BJ (cell line): Measurements from ENCODE around the gene ZBTB46. TPM values are rescaled to one million over a fixed set of nuclear protein-coding genes. Genes with fewer than 3 reads are reported as not detected.

ENCODE experiments used
- CTCF ChIA-PET: fragments of 350-600 bp; formaldehyde crosslinking; extraction: SDS; loops from one replicate; lab custom pipeline; 2021; ENCODE audit warnings: antibody characterized with exemption, inconsistent platforms; lab: Yijun Ruan, JAX
- POLR2A ChIA-PET: fragments of 300-600 bp; sonication (Branson Sonifier 250); formaldehyde crosslinking; extraction: SDS; loops from one replicate; lab custom pipeline; 2021; ENCODE audit warnings: antibody characterized with exemption; lab: Charles Lee
- DNase-seq: peaks from one replicate; pipeline ENCODE4 v3.0.0-alpha.2; 2011; ENCODE audit warnings: low read depth
- H3K27me3 ChIP-seq: 2 replicates; pipeline ENCODE4 v1.6.0; 2011; ENCODE audit warnings: low read length; ENCODE audit not compliant: control insufficient read depth, insufficient read depth
- H3K36me3 ChIP-seq: 2 replicates; pipeline ENCODE4 v1.5.1; 2011; ENCODE audit warnings: low read length; ENCODE audit not compliant: control insufficient read depth, insufficient read depth
- H3K4me3 ChIP-seq: 2 replicates; pipeline ENCODE4 v1.5.1; 2011; ENCODE audit warnings: low read depth, mild to moderate bottlenecking, control low read depth, low read length
- polyA plus RNA-seq: library from polyadenylated mRNA; depleted of rRNA; stranded (reverse); fragments of >200 nt; gene quantifications from 2 replicates; pipeline ENCODE4 v1.2.3, GENCODE V29; 2011
- TF ChIP-seq, protein P1 (sequence below): IDR thresholded peaks from 2 replicates; pipeline ENCODE4 v1.5.1; 2011; ENCODE audit warnings: low read depth, mild to moderate bottlenecking, control low read depth, inconsistent platforms, low read length, moderate library complexity; ENCODE audit not compliant: insufficient read depth

Gene ZBTB46
- polyA plus RNA-seq, 1 experiment = 0.32 TPM

DNA sequence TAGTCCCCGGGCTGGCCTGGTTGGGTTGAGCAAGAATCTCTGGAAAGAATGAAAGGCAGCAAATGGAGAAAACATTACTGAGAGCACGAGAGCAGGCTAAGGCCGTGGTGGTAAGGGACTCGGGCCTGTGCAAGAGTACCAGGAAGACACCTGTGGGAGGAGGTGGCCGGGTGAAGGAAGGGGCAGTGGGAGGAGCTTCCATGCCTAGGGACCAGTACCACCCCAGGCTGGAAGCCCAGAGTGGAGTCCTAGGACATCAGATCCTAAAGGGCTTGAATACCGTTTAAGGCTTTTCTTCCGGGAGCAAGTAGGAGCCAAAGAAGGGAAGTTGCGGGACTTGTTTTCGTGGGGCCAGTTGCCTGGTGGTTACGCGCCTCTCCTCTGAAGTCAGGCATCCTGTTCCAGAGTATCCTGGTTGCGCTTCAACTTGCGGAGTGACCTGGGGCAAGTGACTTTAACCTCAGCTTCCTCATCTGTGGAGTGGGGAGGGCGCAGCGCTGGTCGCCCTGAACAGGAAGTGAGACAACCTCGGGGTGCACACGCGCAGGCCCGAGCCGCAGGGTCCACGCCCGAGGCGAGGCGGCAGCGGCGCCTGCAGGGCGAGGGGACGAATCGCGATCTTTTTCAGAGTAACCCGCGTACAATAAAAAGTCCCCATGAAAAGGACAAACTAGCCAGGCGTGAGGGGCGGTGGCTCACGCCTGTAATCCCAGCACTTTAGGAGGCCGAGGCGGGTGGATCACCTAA lies 32.9 kb upstream of the ZBTB46 start:
- H3K4me3 ChIP-seq = peak overlapping the region; percentile 85
- peak; percentile 17 for DNase-seq
- ChIA-PET CTCF (interaction anchor here (0.6 to 4.0 kb wide), 13 partner anchors 10 to 529 kb away, joined by 3 to 31 read pairs (median 3); partner anchors contain the start of gene PTK6), POLR2A (no interaction called here)
- H3K27me3 ChIP-seq = no peaks in the 10 kb centered on the region
- H3K36me3 ChIP-seq = peaks cover 19% of the 10 kb centered on the region
- TF ChIP-seq, protein P1, sequence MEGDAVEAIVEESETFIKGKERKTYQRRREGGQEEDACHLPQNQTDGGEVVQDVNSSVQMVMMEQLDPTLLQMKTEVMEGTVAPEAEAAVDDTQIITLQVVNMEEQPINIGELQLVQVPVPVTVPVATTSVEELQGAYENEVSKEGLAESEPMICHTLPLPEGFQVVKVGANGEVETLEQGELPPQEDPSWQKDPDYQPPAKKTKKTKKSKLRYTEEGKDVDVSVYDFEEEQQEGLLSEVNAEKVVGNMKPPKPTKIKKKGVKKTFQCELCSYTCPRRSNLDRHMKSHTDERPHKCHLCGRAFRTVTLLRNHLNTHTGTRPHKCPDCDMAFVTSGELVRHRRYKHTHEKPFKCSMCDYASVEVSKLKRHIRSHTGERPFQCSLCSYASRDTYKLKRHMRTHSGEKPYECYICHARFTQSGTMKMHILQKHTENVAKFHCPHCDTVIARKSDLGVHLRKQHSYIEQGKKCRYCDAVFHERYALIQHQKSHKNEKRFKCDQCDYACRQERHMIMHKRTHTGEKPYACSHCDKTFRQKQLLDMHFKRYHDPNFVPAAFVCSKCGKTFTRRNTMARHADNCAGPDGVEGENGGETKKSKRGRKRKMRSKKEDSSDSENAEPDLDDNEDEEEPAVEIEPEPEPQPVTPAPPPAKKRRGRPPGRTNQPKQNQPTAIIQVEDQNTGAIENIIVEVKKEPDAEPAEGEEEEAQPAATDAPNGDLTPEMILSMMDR = peak; percentile 75

DNA sequence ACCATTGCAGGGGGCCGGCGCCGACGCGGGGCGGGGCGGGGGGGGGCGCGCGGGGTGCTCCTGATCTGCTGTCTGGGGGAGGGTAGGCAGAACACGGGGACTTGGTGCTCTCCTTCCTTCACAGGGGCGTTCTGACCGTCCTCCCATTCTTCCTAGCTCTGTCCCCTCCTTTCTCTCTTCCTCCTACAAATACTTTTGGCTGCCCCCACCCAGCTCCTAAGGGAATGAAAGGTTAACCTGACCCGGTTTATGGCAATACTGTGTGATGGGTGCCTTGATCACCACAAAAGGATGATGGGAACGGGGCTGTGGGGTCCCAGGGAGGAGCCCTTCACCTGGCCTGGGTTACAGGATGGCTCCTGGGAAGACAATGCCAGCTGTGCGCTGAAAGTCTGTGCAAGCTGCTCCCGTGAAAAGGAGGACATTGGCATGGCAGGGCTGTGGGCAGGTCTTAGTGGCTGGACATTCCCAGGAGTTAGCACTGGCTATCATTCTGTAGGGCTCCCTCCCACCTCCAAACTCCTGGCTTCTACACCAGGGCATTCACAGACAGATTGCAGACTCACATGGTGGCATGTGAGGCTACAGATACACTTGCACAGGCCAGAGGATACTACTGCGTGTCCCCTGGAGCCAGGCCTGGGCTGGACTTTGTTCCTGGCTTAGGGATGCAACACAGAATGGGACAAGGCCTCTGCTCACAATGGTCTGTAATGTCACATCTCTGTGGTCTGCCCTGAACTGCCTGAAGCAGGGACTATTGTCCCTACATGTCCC lies 32.1 kb upstream of the ZBTB46 start:
- Histone ChIP-seq H3K4me3 (peak overlapping the region; percentile 85; the same call in 1 of the 2 replicates), H3K27me3 (no peaks in the 10 kb centered on the region), H3K36me3 (peaks cover 14% of the 10 kb centered on the region)
- no peak for DNase-seq
- CTCF ChIA-PET = interaction anchor here (0.6 to 4.0 kb wide), 7 partner anchors 9 to 528 kb away, joined by 3 to 31 read pairs (median 4); partner anchors contain the start of gene PTK6
- TF ChIP-seq, protein P1 = no peak
- POLR2A ChIA-PET = no interaction called here

DNA sequence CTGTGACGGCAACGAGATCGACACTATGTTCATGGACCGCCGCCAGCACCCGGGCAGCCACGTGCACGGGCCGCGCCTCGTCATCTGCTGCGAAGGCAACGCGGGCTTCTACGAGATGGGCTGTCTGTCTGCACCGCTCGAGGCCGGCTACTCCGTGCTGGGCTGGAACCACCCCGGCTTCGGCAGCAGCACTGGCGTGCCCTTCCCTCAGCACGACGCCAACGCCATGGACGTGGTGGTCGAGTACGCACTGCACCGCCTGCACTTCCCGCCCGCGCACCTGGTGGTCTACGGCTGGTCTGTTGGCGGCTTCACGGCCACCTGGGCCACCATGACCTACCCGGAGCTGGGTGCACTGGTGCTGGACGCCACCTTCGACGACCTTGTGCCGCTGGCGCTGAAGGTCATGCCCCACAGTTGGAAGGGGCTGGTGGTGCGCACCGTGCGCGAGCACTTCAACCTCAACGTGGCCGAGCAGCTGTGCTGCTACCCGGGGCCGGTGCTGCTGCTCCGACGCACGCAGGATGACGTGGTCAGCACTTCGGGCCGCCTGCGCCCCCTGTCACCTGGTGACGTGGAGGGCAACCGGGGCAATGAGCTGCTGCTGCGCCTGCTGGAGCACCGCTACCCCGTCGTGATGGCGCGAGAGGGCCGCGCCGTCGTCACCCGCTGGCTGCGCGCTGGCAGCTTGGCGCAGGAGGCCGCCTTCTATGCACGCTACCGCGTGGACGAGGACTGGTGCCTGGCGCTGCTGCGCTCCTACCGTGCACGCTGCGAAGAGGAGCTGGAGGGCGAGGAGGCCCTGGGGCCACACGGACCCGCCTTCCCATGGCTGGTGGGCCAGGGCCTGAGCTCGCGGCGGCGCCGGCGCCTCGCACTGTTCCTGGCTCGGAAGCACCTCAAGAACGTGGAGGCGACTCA lies 31.2 kb upstream of the ZBTB46 start:
- CTCF ChIA-PET = interaction anchor here (4.0 kb wide), 1 partner anchor 77 kb away, joined by 31 read pairs; no protein-coding TSS in a partner anchor
- DNase-seq = no peak
- POLR2A ChIA-PET = no interaction called here
- TF ChIP-seq, protein P1 = no peak
- no peak overlapping the region for H3K4me3 ChIP-seq
- no peaks in the 10 kb centered on the region for H3K27me3 ChIP-seq
- peaks cover 13% of the 10 kb centered on the region for H3K36me3 ChIP-seq

DNA sequence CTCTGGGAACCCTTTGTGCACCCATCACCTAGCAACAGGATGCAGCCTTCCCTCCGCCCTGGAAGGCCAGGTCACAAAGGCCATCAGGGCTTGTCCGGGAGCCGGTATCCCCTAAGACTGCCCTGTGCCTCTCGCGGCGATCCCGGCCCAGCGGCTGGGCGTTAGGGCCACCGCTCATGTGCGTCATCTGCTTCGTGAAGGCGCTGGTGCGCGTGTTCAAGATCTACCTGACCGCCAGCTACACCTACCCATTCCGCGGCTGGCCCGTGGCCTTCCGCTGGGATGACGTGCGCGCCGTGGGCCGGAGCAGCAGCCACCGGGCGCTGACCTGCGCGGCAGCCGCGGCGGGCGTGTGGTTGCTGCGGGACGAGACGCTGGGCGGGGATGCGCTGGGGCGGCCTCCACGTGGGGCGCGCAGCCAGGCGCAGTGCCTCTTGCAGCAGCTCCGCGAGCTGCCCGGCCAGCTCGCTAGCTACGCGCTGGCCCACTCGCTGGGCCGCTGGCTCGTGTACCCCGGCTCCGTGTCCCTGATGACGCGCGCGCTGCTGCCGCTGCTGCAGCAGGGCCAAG lies 30.4 kb upstream of the ZBTB46 start, which contains the start of gene ABHD16B:
Gene ABHD16B (plus strand): TSS at position 134 of the 570 bp plus-strand sequence. CDS start 43 bp downstream, at position 177.
- no peaks in the 10 kb centered on the region for H3K27me3 ChIP-seq
- no peak for DNase-seq
- CTCF ChIA-PET = no interaction called here

More for the DNA sequence above, 30.4 kb upstream of the ZBTB46 start, which contains the start of gene ABHD16B:
- POLR2A ChIA-PET = no interaction called here
- no peak within 1 kb of the TSS for H3K4me3 ChIP-seq
- TF ChIP-seq, protein P1 = no peak
- peaks cover 13% of the 10 kb centered on the region for H3K36me3 ChIP-seq
